Measurements from ENCODE around the gene NUP214.

DNA sequence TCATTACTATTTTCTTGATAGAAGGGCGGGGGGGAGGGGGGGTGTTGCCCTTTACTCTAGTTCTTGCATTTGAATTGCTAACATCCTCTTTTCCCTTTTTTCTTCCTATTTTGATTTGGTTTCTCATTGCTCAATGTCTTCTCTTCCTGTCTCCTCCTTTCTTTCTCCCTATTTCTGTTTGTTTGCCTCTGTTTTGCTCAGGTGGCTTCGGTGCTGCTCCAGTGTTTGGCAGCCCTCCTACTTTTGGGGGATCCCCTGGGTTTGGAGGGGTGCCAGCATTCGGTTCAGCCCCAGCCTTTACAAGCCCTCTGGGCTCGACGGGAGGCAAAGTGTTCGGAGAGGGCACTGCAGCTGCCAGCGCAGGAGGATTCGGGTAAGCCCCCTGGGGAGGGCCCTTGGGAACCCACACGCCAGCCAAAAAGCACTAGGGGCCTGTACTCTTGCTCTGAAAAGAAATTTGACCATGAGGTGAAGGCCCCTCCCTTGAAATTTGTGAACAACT lies 102.6 kb downstream of the NUP214 start:
- no peak for TF ChIP-seq POLR2A (IDR thresholded peaks at IDR 0.05)
- TF ChIP-seq, protein P1, sequence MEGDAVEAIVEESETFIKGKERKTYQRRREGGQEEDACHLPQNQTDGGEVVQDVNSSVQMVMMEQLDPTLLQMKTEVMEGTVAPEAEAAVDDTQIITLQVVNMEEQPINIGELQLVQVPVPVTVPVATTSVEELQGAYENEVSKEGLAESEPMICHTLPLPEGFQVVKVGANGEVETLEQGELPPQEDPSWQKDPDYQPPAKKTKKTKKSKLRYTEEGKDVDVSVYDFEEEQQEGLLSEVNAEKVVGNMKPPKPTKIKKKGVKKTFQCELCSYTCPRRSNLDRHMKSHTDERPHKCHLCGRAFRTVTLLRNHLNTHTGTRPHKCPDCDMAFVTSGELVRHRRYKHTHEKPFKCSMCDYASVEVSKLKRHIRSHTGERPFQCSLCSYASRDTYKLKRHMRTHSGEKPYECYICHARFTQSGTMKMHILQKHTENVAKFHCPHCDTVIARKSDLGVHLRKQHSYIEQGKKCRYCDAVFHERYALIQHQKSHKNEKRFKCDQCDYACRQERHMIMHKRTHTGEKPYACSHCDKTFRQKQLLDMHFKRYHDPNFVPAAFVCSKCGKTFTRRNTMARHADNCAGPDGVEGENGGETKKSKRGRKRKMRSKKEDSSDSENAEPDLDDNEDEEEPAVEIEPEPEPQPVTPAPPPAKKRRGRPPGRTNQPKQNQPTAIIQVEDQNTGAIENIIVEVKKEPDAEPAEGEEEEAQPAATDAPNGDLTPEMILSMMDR (IDR thresholded peaks at IDR 0.05) = no peak
